ENCODE measurements around the gene PDE2A.

Gene PDE2A

GRCh38 chr11:72534371-72535193 lies 139.6 kb downstream of the PDE2A start:
- no peak for DNase-seq

GRCh38 chr11:72529068-72529467 lies 145.2 kb downstream of the PDE2A start:
- DNase-seq, result no peak

- DNase-seq, result no peak
These were observed 146.1 kb downstream of the PDE2A start for GRCh38 chr11:72528121-72528520.

Measured in activated T-cell treated with anti-CD3 and anti-CD28 coated beads, Interleukin-2, amount 50 U/mL, for 48 hours (primary cell).